HepG2 (cell line): ENCODE measurements around the gene CITED2. TPM values are rescaled to one million over a fixed set of nuclear protein-coding genes. Genes with fewer than 3 reads are reported as not detected.

Source experiments
- E2F1 ChIP-seq: sonication (generic); formaldehyde crosslinking; IDR thresholded peaks from 2 replicates; pipeline ENCODE4 v1.5.0; 2020; ENCODE audit warnings: missing genetic modification reagents
- FUBP1 ChIP-seq: sonication (generic); formaldehyde crosslinking; IDR thresholded peaks from 2 replicates; pipeline ENCODE4 v1.5.1; 2020; ENCODE audit warnings: missing genetic modification reagents, mild to moderate bottlenecking, borderline replicate concordance
- GZF1 ChIP-seq: sonication (generic); formaldehyde crosslinking; IDR thresholded peaks from 2 replicates; pipeline ENCODE4 v1.5.1; 2020; ENCODE audit warnings: mild to moderate bottlenecking, missing genetic modification reagents
- HNF1B ChIP-seq: sonication (generic); formaldehyde crosslinking; IDR thresholded peaks from 2 replicates; pipeline ENCODE4 v1.5.1; 2020; ENCODE audit warnings: mild to moderate bottlenecking, moderate library complexity, missing genetic modification reagents
- HOXA5 ChIP-seq: sonication (generic); formaldehyde crosslinking; IDR thresholded peaks from 2 replicates; pipeline ENCODE4 v1.4.0; 2020; ENCODE audit warnings: missing genetic modification reagents
- JUNB ChIP-seq: sonication (generic); formaldehyde crosslinking; IDR thresholded peaks from 2 replicates; pipeline ENCODE4 v1.8.0; 2022; ENCODE audit warnings: missing genetic modification reagents, mild to moderate bottlenecking, borderline replicate concordance
- MNT ChIP-seq: fragments of 450-650 bp; IDR thresholded peaks from 2 replicates; pipeline ENCODE4 v1.6.1; 2016
- NBN ChIP-seq: fragments of 450-650 bp; conservative IDR thresholded peaks from 2 replicates; pipeline ENCODE4 v1.6.1; 2017
- PPARG ChIP-seq: conservative IDR thresholded peaks from 2 replicates; pipeline ENCODE4 v1.6.1; 2016; ENCODE audit warnings: missing biosample characterization, missing genetic modification reagents
- PRPF4 ChIP-seq: fragments of 200-400 bp; formaldehyde crosslinking; IDR thresholded peaks from 2 replicates; pipeline ENCODE4 v1.6.1; 2016; ENCODE audit warnings: low read length, low read depth; ENCODE audit not compliant: poor library complexity, severe bottlenecking
- SP140L ChIP-seq: sonication (generic); formaldehyde crosslinking; IDR thresholded peaks from 2 replicates; pipeline ENCODE4 v1.4.0; 2020; ENCODE audit warnings: missing genetic modification reagents, borderline replicate concordance
- TBL1XR1 ChIP-seq: fragments of 150-350 bp; IDR thresholded peaks from 2 replicates; pipeline ENCODE4 v1.6.1; 2014; ENCODE audit warnings: borderline replicate concordance, low read length; ENCODE audit not compliant: partially characterized antibody
- ZNF577 ChIP-seq: sonication (generic); formaldehyde crosslinking; IDR thresholded peaks from 2 replicates; pipeline ENCODE4 v1.4.0; 2020; ENCODE audit warnings: mild to moderate bottlenecking, low read depth, missing genetic modification reagents, borderline replicate concordance
- ZNF746 ChIP-seq: sonication (generic); formaldehyde crosslinking; IDR thresholded peaks from 2 replicates; pipeline ENCODE4 v1.8.0; 2022; ENCODE audit warnings: mild to moderate bottlenecking, missing genetic modification reagents
- polyA plus RNA-seq, 8 experiments: library from polyadenylated mRNA; depleted of rRNA in 3 of 8; stranded (reverse) in 7 of 8; unstranded in 1 of 8; fragments of >200 nt; fragmentation: Illumina TruSeq in 4 of 8; extraction: Trizol in 4 of 8; gene quantifications; 2 replicates each; pipeline versions ENCODE4 v1.2.1 to v1.2.3, GENCODE V29; 2011 to 2016; ENCODE audit warnings: low read depth in 4 of 8, missing spikeins in 1 of 8, mixed read lengths in 1 of 8; ENCODE audit not compliant: insufficient read depth in 1 of 8
- total RNA-seq, 5 experiments: library from RNA; depleted of rRNA; stranded (reverse); fragments of >200 nt; fragmentation: Illumina TruSeq; extraction: Trizol; gene quantifications; 2 replicates each; pipeline ENCODE4 v1.2.3, GENCODE V29; 2016; ENCODE audit warnings: low read depth in 1 of 5

The CITED2 gene
- total and polyA plus RNA-seq, 2 of the 13 experiments (the other 11 are each of a cell fraction or from before 2014, with no cell fraction given): 17.6 to 57.2 TPM

GRCh38 chr6:139373928-139374356, 506 bp downstream of the CITED2 start (continued):
- TF ChIP-seq ZNF746 (CRISPR knock-in tag) (no peak), PRPF4 (no peak), TBL1XR1 (no peak), HNF1B (CRISPR knock-in tag) (no peak), PPARG (no peak), SP140L (no peak), ZNF577 (no peak), MNT (no peak), GZF1 (CRISPR knock-in tag) (no peak), E2F1 (CRISPR knock-in tag) (no peak), HOXA5 (CRISPR knock-in tag) (no peak), NBN (no peak), JUNB (CRISPR knock-in tag) (0 out of 2 replicates have a peak, but pooled peaks have one; percentile 6), FUBP1 (CRISPR knock-in tag) (peak; percentile 60; the same call in 1 of the 2 replicates)
